AG04450 (cell line): ENCODE data around the gene GUCA2B. TPM values are rescaled to one million over a fixed set of nuclear protein-coding genes. Genes with fewer than 3 reads are reported as not detected.

Source experiments
- CTCF ChIA-PET: fragments of 300-600, 350-600 bp; formaldehyde crosslinking; extraction: SDS; loops from one replicate; lab custom pipeline; 2022; ENCODE audit warnings: antibody characterized with exemption, inconsistent platforms; lab: Charles Lee
- POLR2A ChIA-PET: fragments of 350-600 bp; formaldehyde crosslinking; extraction: SDS; loops from one replicate; lab custom pipeline; 2021; ENCODE audit warnings: antibody characterized with exemption, inconsistent platforms; lab: Yijun Ruan, JAX
- DNase-seq: peaks from one replicate; pipeline ENCODE4 v3.0.0-alpha.2; 2011; ENCODE audit warnings: low read depth, low spot score
- H3K27ac ChIP-seq: one replicate; pipeline ENCODE4 v1.5.1; 2012; ENCODE audit warnings: low read depth, low read length, control low read depth
- H3K27me3 ChIP-seq: one replicate; pipeline ENCODE4 v1.6.0; 2012; ENCODE audit warnings: low read length; ENCODE audit not compliant: control insufficient read depth, insufficient read depth
- H3K4me3 ChIP-seq: 2 replicates; pipeline ENCODE4 v1.5.1; 2011; ENCODE audit warnings: mild to moderate bottlenecking, low read depth, low read length, control low read depth
- H3K9me3 ChIP-seq: 2 replicates; pipeline ENCODE4 v1.5.1; 2012; ENCODE audit warnings: low read length; ENCODE audit not compliant: control insufficient read depth, insufficient read depth
- polyA plus RNA-seq: library from polyadenylated mRNA; depleted of rRNA; stranded (reverse); fragments of >200 nt; gene quantifications from 2 replicates; pipeline ENCODE4 v1.2.3, GENCODE V29; 2011
- TF ChIP-seq, protein P1 (sequence below): IDR thresholded peaks from 2 replicates; pipeline ENCODE4 v1.5.1; 2011; ENCODE audit warnings: low read depth, low read length, control low read depth, inconsistent platforms

The GUCA2B gene
- polyA plus RNA-seq, 1 experiment = not detected

DNA sequence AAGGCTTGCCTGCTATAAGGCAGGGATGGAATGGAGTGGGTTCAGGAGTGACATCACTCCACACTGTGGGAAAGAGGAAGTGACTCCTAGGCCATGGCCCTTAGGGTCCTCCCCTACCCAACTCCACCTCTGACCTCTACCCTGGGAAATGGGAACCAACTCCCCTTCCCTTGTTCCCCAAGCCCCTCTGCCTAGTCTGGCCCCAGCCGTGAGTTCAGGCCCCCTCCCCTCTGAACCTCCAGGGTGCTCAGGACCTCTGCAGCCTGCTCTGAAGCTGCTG is 15.1 kb downstream of the GUCA2B start:
- TF ChIP-seq, protein P1, sequence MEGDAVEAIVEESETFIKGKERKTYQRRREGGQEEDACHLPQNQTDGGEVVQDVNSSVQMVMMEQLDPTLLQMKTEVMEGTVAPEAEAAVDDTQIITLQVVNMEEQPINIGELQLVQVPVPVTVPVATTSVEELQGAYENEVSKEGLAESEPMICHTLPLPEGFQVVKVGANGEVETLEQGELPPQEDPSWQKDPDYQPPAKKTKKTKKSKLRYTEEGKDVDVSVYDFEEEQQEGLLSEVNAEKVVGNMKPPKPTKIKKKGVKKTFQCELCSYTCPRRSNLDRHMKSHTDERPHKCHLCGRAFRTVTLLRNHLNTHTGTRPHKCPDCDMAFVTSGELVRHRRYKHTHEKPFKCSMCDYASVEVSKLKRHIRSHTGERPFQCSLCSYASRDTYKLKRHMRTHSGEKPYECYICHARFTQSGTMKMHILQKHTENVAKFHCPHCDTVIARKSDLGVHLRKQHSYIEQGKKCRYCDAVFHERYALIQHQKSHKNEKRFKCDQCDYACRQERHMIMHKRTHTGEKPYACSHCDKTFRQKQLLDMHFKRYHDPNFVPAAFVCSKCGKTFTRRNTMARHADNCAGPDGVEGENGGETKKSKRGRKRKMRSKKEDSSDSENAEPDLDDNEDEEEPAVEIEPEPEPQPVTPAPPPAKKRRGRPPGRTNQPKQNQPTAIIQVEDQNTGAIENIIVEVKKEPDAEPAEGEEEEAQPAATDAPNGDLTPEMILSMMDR = no peak
- no peak overlapping the region for H3K27ac ChIP-seq
- H3K4me3 ChIP-seq = no peak overlapping the region
- POLR2A ChIA-PET = no interaction called here
- H3K27me3 ChIP-seq = peaks cover under 1% of the 10 kb centered on the region
- CTCF ChIA-PET = no interaction called here
- DNase-seq = no peak
- peaks cover 2% of the 10 kb centered on the region; the same call in 1 of the 2 replicates for H3K9me3 ChIP-seq

DNA sequence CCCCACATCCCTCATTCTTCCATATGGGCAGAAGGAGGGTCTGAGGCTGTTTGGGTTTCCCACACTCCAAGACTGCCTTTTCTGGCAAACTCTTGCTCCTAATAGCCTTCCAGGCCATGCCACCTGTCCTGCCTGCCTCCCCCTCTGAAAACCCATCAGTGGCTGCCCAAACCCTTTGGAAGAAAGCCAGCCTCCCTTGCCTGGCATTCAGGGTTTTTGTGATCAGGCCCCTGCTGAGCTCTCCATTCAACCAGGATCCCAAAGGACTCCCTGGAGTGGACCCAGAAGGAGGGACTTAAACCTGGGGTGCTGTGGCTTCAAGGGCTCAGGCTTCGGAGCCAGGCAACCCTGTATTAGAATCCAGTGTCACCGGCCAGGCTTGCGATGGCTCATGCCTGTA is 15.6 kb downstream of the GUCA2B start:
- Histone ChIP-seq H3K27ac (no peak overlapping the region), H3K27me3 (no peaks in the 10 kb centered on the region), H3K9me3 (no peaks in the 10 kb centered on the region), H3K4me3 (no peak overlapping the region)
- DNase-seq = no peak
- ChIA-PET POLR2A (no interaction called here), CTCF (no interaction called here)
- TF ChIP-seq, protein P1 = no peak

DNA sequence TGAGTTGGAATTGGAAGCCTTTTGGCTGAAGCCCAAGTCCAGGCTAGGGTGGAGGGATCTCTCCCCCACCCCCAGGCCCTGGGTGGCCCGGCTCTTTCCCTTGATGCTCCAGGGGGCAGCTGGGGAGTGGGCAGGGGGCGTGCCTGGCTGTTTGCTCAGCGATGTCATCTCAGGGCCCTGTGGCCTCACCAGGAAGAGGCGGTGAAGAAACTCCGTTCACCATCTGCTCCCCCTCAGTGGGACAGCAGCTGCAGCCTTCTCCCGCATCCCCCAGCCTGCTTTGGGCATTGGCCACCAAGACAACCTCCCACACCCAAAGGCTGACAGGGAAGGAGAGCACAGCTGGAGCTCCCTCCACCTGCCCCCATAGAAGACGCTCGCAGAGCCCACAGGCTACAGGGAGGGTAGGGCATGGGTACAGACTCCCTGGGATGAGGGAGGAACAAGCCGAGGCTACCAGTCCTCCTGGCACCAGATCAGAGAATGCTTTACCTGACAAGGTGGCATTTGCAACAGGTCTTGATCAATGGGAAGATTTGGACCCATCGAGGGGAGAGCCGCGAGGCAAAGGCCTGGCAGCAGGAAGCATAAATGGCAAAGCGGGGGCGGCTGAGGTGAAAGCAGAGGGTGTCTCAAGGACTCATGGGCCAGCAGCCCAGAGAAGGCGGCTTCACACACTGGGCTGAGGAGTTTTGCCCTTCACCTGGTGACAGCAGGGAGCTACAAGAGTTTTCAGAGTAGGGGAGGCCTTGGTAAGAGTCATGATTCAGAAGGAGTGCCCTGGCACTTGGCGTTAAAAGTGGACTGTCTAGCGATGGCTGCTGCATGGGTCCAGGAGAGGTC is 17.8 kb downstream of the GUCA2B start:
- H3K27ac ChIP-seq = no peak overlapping the region
- ChIA-PET CTCF (interaction anchor here (0.7 kb wide), 1 partner anchor 24 kb away, joined by 3 read pairs; no protein-coding TSS in a partner anchor), POLR2A (no interaction called here)
- TF ChIP-seq, protein P1 = no peak
- no peak for DNase-seq
- H3K27me3 ChIP-seq = no peaks in the 10 kb centered on the region
- H3K9me3 ChIP-seq = no peaks in the 10 kb centered on the region
- H3K4me3 ChIP-seq = no peak overlapping the region

DNA sequence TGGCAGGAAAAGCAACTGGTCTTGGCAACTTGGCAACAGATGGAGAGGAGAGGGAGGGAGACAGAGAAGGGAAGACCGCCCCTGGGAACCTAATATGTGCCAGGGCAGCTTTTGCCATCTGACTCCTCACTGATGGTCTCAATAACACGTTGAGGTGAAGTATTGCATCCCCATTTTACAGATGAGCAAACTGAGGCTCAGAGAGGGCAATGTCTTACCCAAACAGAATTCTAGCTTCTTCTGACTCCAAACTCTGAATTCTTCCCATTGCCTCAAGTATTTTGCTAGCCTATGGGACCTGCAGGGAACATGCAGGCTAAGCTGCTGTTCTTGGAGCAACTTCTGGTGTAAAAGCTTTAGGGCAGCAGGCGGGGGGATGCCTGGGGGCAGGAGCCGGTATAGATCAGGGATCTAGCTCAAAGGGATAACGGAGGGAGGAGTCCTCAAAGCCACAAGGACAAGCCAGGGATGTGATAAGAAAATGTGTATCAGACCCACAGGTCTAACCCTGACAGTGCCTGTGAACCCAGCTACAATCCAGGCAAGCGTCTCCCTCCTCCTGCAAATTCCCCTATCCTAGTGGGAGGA is 18.6 kb downstream of the GUCA2B start:
- Histone ChIP-seq H3K27me3 (no peaks in the 10 kb centered on the region), H3K9me3 (no peaks in the 10 kb centered on the region), H3K4me3 (no peak overlapping the region), H3K27ac (no peak overlapping the region)
- ChIA-PET CTCF (interaction anchor here (0.6 to 1.2 kb wide), 3 partner anchors 24 to 280 kb away, joined by 3 to 6 read pairs (median 3); no protein-coding TSS in a partner anchor), POLR2A (no interaction called here)
- TF ChIP-seq, protein P1 = no peak
- DNase-seq = no peak

DNA sequence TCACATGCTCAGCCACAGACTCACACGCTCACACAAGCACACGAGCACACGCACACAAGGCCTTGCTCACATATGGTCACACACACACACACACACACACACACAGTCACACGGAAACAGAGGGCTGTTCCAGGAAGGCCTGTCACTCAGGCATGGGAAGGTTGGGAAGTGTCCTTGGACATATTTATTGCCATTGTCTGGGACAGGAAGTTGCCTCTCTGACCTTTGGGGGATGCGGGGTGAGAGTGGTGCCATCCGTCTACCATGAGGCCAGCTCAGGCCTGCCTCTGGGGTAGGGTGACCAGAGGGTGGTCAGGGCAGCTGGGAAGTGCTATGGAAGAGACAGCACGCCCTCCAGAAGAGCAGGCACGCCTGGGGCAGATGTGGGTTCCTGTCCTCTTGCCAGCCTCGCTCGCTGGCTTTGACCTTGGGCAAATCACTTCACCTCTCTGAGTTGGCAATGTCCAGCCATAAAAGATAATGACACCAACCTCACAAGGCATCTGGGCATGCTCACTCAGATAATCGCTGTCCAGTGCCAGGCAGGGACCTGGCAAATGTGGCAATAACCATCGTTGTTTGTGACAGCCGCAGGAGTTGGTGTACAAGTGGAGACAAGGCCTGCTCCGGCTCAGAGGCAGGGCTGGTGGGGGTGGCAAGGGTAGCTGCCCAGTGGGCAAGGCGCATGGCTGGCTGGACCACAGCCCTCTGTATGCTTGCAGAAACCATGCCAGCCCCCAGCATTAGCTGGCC is 19.3 kb downstream of the GUCA2B start:
- POLR2A ChIA-PET = no interaction called here
- DNase-seq = no peak

More for the DNA sequence above, 19.3 kb downstream of the GUCA2B start:
- TF ChIP-seq, protein P1 = no peak
- Histone ChIP-seq H3K27ac (no peak overlapping the region), H3K27me3 (no peaks in the 10 kb centered on the region), H3K4me3 (no peak overlapping the region), H3K9me3 (no peaks in the 10 kb centered on the region)
- CTCF ChIA-PET = interaction anchor here (0.6 to 3.2 kb wide), 36 partner anchors 9 to 656 kb away, joined by 3 to 35 read pairs (median 7); partner anchors contain the start of gene GUCA2A
